GM18858 (cell line): Measurements from ENCODE around the gene CD200R1.
A peak's percentile ranks its signal among the peaks of the same experiment; 100 is the strongest.
"Not testable (repeated sequence)": the region's sequence is repeated elsewhere in the genome, so short reads cannot be mapped to it uniquely, and the experiment has no call there.

Source experiments
- ATAC-seq: cut with Tn5 transposase; IDR thresholded peaks from one replicate; pipeline ENCODE4 v1.9.1; 2021; ENCODE audit not compliant: unreplicated experiment

Gene CD200R1

GRCh38 chr3:112974178-112974517 lies 755 bp downstream of the CD200R1 start:
- peak; percentile 10 for ATAC-seq

- peak; percentile 76 for ATAC-seq
Measured at GRCh38 chr3:112973325-112974177, 1.4 kb downstream of the CD200R1 start.

GRCh38 chr3:112972158-112972557 lies 2.7 kb downstream of the CD200R1 start:
- no peak for ATAC-seq

- no peak for ATAC-seq
Measured at GRCh38 chr3:112967828-112968227, 7.1 kb downstream of the CD200R1 start.

GRCh38 chr3:112967425-112967824 lies 7.5 kb downstream of the CD200R1 start:
- no peak for ATAC-seq

- ATAC-seq = no peak
Measured at GRCh38 chr3:112966633-112967032, 8.3 kb downstream of the CD200R1 start.

GRCh38 chr3:112965656-112966055 lies 9.2 kb downstream of the CD200R1 start:
- no peak for ATAC-seq

GRCh38 chr3:112963683-112964082 lies 11.2 kb downstream of the CD200R1 start:
- ATAC-seq = no peak

GRCh38 chr3:112958811-112959560 lies 15.9 kb downstream of the CD200R1 start:
- peak; percentile 76 for ATAC-seq

GRCh38 chr3:112956351-112956750 lies 18.6 kb downstream of the CD200R1 start:
- ATAC-seq = no peak

GRCh38 chr3:112948346-112948838 lies 26.5 kb downstream of the CD200R1 start:
- ATAC-seq = no peak

- no peak for ATAC-seq
Measured at GRCh38 chr3:112931736-112932521, 43.0 kb downstream of the CD200R1 start.

- ATAC-seq = no peak
Measured at GRCh38 chr3:112930771-112931170, 44.1 kb downstream of the CD200R1 start.

- ATAC-seq = no peak
Measured at GRCh38 chr3:112925969-112926368, 48.9 kb downstream of the CD200R1 start.

- no peak for ATAC-seq
Measured at GRCh38 chr3:112925560-112925959, 49.3 kb downstream of the CD200R1 start.

- not testable (repeated sequence) for ATAC-seq
Measured at GRCh38 chr3:112919541-112919940, 55.4 kb downstream of the CD200R1 start.

- ATAC-seq = peak; percentile 99
Measured at GRCh38 chr3:112908252-112908651, 66.7 kb downstream of the CD200R1 start.

GRCh38 chr3:112904786-112905185 lies 70.1 kb downstream of the CD200R1 start:
- no peak for ATAC-seq

GRCh38 chr3:112900113-112900512 lies 74.8 kb downstream of the CD200R1 start:
- ATAC-seq = no peak

- ATAC-seq = no peak
Measured at GRCh38 chr3:112897791-112898190, 77.1 kb downstream of the CD200R1 start.

- no peak for ATAC-seq
Measured at GRCh38 chr3:112894258-112894657, 80.6 kb downstream of the CD200R1 start.
